A673 (cell line): Measurements from ENCODE around the gene TSPAN13. TPM values are rescaled to one million over a fixed set of nuclear protein-coding genes. Genes with fewer than 3 reads are reported as not detected.
A peak's percentile ranks its signal among the peaks of the same experiment; 100 is the strongest.

Experiments
- BruUV-seq: library from RNA; stranded (reverse); fragments of 400-500 nt; replicated peaks from 2 replicates; lab custom pipeline; 2021; lab: Mats Ljungman, UMichigan
- CTCF ChIA-PET: fragments of 300-600 bp; sonication (Branson Sonifier 250); formaldehyde crosslinking; loops from one replicate; lab custom pipeline; 2022; ENCODE audit warnings: antibody characterized with exemption; lab: Charles Lee
- POLR2A ChIA-PET: fragments of 300-600 bp; sonication (Branson Sonifier 250); formaldehyde crosslinking; loops from one replicate; lab custom pipeline; 2022; ENCODE audit warnings: antibody characterized with exemption; ENCODE audit not compliant: low non-redundant PET; lab: Charles Lee
- DNase-seq: peaks from one replicate; pipeline ENCODE4 v3.0.0-alpha.2; 2015; ENCODE audit warnings: low spot score
- H3K27ac ChIP-seq: fragments of 200-600 bp; sonication (generic); 2 replicates; pipeline ENCODE4 v1.5.1; 2016; ENCODE audit warnings: mixed run types, low read depth, mild to moderate bottlenecking, mixed read lengths, antibody characterized with exemption, low read length; ENCODE audit not compliant: poor library complexity, severe bottlenecking
- H3K27me3 ChIP-seq: fragments of 200-600 bp; sonication (generic); replicated peaks from 2 replicates; pipeline ENCODE4 v1.6.1; 2017; ENCODE audit warnings: mixed run types, low read depth, mild to moderate bottlenecking, mixed read lengths, antibody characterized with exemption, low read length; ENCODE audit not compliant: insufficient read depth, poor library complexity
- H3K36me3 ChIP-seq: fragments of 200-600 bp; sonication (generic); 2 replicates; pipeline ENCODE4 v1.6.1; 2016; ENCODE audit warnings: mixed run types, mild to moderate bottlenecking, mixed read lengths, antibody characterized with exemption, low read length; ENCODE audit not compliant: insufficient read depth, poor library complexity, severe bottlenecking
- H3K4me1 ChIP-seq: fragments of 200-600 bp; sonication (generic); 2 replicates; pipeline ENCODE4 v1.6.1; 2017; ENCODE audit warnings: mixed run types, mild to moderate bottlenecking, mixed read lengths, antibody characterized with exemption, low read length; ENCODE audit not compliant: insufficient read depth, poor library complexity, severe bottlenecking
- H3K4me3 ChIP-seq: fragments of 200-600 bp; sonication (generic); 2 replicates; pipeline ENCODE4 v1.5.1; 2016; ENCODE audit warnings: low read depth, mixed run types, mild to moderate bottlenecking, mixed read lengths, low read length; ENCODE audit not compliant: poor library complexity, severe bottlenecking
- H3K9me3 ChIP-seq: fragments of 200-600 bp; sonication (generic); 2 replicates; pipeline ENCODE4 v1.6.1; 2016; ENCODE audit warnings: mixed run types, low read depth, mild to moderate bottlenecking, mixed read lengths, antibody characterized with exemption, low read length; ENCODE audit not compliant: poor library complexity, severe bottlenecking
- EZH2 ChIP-seq: fragments of 200-600 bp; sonication (generic); IDR thresholded peaks from 2 replicates; pipeline ENCODE4 v1.6.1; 2017; ENCODE audit warnings: borderline replicate concordance, low read depth, mild to moderate bottlenecking, mixed read lengths, antibody characterized with exemption, low read length; ENCODE audit not compliant: poor library complexity, severe bottlenecking
- intact Hi-C: fragments of 100-400 bp; cut with micrococcal nuclease; formaldehyde crosslinking; loops from one replicate; pipeline ENCODE4 v1.10.0; 2022; ENCODE audit not compliant: unreplicated experiment
- total RNA-seq: library from RNA; stranded (reverse); gene quantifications from 2 replicates; pipeline ENCODE4 v1.2.3, GENCODE V29; 2021
- TF ChIP-seq, protein P1 (sequence below): fragments of 300-800, 200-600 bp; sonication (generic); conservative IDR thresholded peaks from 2 replicates; pipeline ENCODE4 v1.5.1; 2017; ENCODE audit warnings: low read depth, mild to moderate bottlenecking, antibody characterized with exemption, low read length, moderate library complexity, mixed read lengths

The TSPAN13 gene
- total RNA-seq, 1 experiment from 2014 or later: 157 TPM

DNA sequence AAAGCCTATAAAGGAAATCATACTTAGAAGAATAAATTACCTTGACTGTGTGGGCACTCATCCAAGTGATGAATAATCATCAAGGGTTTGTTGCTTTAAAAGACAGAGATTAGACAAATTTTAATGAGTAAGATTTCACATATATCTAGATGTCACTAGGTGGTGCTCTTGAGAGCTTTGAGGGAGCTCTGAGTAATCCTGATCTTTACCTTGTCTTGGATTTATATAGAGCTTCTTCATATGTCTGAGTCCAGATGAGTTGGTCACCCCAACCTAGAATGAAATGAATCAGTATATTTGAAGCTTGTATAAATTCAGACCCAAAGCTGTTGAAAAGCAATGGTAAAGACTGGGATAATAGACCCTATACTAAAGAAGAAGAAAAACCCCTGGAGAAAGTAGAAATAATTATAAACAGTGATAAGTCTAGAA, 47.6 kb downstream of the TSPAN13 start:
- Histone ChIP-seq H3K36me3 (no peaks in the 10 kb centered on the region), H3K4me3 (no peak overlapping the region), H3K27me3 (no peaks in the 10 kb centered on the region), H3K9me3 (no peaks in the 10 kb centered on the region), H3K27ac (no peak overlapping the region), H3K4me1 (peaks cover 8% of the 10 kb centered on the region)
- DNase-seq: peak; percentile 91
- TF ChIP-seq, protein P1, sequence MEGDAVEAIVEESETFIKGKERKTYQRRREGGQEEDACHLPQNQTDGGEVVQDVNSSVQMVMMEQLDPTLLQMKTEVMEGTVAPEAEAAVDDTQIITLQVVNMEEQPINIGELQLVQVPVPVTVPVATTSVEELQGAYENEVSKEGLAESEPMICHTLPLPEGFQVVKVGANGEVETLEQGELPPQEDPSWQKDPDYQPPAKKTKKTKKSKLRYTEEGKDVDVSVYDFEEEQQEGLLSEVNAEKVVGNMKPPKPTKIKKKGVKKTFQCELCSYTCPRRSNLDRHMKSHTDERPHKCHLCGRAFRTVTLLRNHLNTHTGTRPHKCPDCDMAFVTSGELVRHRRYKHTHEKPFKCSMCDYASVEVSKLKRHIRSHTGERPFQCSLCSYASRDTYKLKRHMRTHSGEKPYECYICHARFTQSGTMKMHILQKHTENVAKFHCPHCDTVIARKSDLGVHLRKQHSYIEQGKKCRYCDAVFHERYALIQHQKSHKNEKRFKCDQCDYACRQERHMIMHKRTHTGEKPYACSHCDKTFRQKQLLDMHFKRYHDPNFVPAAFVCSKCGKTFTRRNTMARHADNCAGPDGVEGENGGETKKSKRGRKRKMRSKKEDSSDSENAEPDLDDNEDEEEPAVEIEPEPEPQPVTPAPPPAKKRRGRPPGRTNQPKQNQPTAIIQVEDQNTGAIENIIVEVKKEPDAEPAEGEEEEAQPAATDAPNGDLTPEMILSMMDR: peak; percentile 69
- TF ChIP-seq EZH2: no peak
- intact Hi-C loops: loop anchor here (1.0 kb wide), 1 partner anchor 117 kb away; no protein-coding TSS in a partner anchor
- no TSS peak for BruUV-seq
- ChIA-PET CTCF (interaction anchor here (0.6 kb wide), 1 partner anchor 38 kb away, joined by 3 read pairs; no protein-coding TSS in a partner anchor), POLR2A (interaction anchor here (0.7 kb wide), 1 partner anchor 31 kb away, joined by 3 read pairs; no protein-coding TSS in a partner anchor)

DNA sequence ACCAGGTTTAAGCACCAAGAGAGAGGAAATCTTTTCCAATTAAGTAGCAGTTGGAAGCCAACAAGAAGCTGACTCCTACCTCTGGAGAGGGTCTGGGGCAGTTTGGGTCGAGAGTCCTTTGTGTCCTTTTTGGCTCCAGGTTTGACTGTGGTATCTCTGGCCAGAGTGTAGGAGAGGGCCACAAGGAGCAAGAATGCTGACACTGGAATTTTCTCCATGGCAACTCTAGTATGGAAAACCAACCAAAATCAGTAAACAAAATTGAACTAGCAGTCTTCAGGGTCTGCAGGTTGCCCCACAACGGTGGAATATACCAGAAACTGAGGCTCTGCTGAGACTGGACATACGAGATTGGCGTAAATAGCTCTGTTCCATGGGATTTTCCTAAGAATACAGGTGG, 48.0 kb downstream of the TSPAN13 start:
- H3K27ac ChIP-seq: no peak overlapping the region
- ChIA-PET POLR2A (no interaction called here), CTCF (interaction anchor here (0.6 kb wide), 1 partner anchor 38 kb away, joined by 3 read pairs; no protein-coding TSS in a partner anchor)

DNA sequence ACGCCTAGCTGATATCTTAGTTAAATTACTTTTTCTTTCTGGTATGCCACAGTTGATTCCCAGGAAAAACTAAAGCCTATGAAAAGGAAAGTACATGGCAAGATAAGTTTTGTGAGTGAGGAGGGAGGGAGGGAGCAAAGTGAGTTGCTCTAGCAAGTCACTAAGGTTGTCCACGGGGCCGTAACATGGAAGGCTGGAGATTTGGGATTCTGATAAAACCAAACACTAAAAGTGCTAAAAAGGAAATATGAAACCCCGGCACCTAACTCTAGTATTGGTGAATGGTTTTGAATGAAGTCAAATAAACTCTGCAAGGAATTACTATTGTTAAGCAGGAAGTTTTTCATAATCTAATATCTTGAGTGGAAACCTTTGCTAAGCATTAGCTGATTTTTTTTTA, 49.6 kb downstream of the TSPAN13 start:
- intact Hi-C loops: no loop called here
- BruUV-seq: no TSS peak
- H3K27me3 ChIP-seq: no peaks in the 10 kb centered on the region
- CTCF ChIA-PET: no interaction called here
- no peaks in the 10 kb centered on the region for H3K36me3 ChIP-seq
- no peak for TF ChIP-seq EZH2
- TF ChIP-seq, protein P1: no peak
- DNase-seq: no peak
- peaks cover 19% of the 10 kb centered on the region for H3K4me1 ChIP-seq
- no peaks in the 10 kb centered on the region for H3K9me3 ChIP-seq
- no peak overlapping the region for H3K4me3 ChIP-seq
- no peak overlapping the region for H3K27ac ChIP-seq
- POLR2A ChIA-PET: no interaction called here

More for the DNA sequence above, 48.0 kb downstream of the TSPAN13 start:
- intact Hi-C loops: loop anchor here (1.0 kb wide), 1 partner anchor 117 kb away; no protein-coding TSS in a partner anchor
- no peaks in the 10 kb centered on the region for H3K27me3 ChIP-seq
- no peaks in the 10 kb centered on the region for H3K36me3 ChIP-seq
- H3K9me3 ChIP-seq: no peaks in the 10 kb centered on the region
- H3K4me1 ChIP-seq: peaks cover 6% of the 10 kb centered on the region
- no peak overlapping the region for H3K4me3 ChIP-seq
- no TSS peak for BruUV-seq
- no peak for DNase-seq
- TF ChIP-seq, protein P1: no peak
- TF ChIP-seq EZH2: no peak
